Hepatocyte (in vitro differentiated cells): ENCODE data around the gene VPS16. TPM values are rescaled to one million over a fixed set of nuclear protein-coding genes. Genes with fewer than 3 reads are reported as not detected.
"Not testable (repeated sequence)": the region's sequence is repeated elsewhere in the genome, so short reads cannot be mapped to it uniquely, and the experiment has no call there.

ENCODE experiments used
- DNase-seq: peaks from one replicate; pipeline ENCODE4 v3.0.0-alpha.2; 2016; ENCODE audit warnings: low spot score
- H2AFZ ChIP-seq: fragments of 200-600 bp; sonication (generic); 2 replicates; pipeline ENCODE4 v1.6.0; 2016; ENCODE audit warnings: antibody characterized with exemption, mild to moderate bottlenecking
- H3K27ac ChIP-seq: fragments of 200-600 bp; sonication (generic); 2 replicates; pipeline ENCODE4 v1.5.1; 2016; ENCODE audit warnings: mild to moderate bottlenecking
- H3K27me3 ChIP-seq: fragments of 200-600 bp; sonication (generic); 2 replicates; pipeline ENCODE4 v1.6.1; 2016
- H3K36me3 ChIP-seq: fragments of 200-600 bp; sonication (generic); replicated peaks from 2 replicates; pipeline ENCODE4 v1.5.1; 2016; ENCODE audit warnings: low read depth; ENCODE audit not compliant: insufficient read depth
- H3K4me1 ChIP-seq: fragments of 200-600 bp; sonication (generic); 2 replicates; pipeline ENCODE4 v1.5.1; 2016; ENCODE audit warnings: mild to moderate bottlenecking, moderate library complexity; ENCODE audit not compliant: insufficient read depth
- H3K4me2 ChIP-seq: fragments of 200-600 bp; sonication (generic); 2 replicates; pipeline ENCODE4 v1.6.0; 2016
- H3K4me3 ChIP-seq: fragments of 200-600 bp; sonication (generic); 2 replicates; pipeline ENCODE4 v1.5.1; 2016; ENCODE audit warnings: mild to moderate bottlenecking
- H3K79me2 ChIP-seq: fragments of 200-600 bp; sonication (generic); 2 replicates; pipeline ENCODE4 v1.6.0; 2017; ENCODE audit warnings: mild to moderate bottlenecking
- H3K9me2 ChIP-seq: fragments of 200-600 bp; sonication (generic); replicated peaks from 2 replicates; pipeline ENCODE4 v1.6.0; 2017; ENCODE audit warnings: mild to moderate bottlenecking; ENCODE audit not compliant: insufficient read depth
- H3K9me3 ChIP-seq: fragments of 200-600 bp; sonication (generic); 2 replicates; pipeline ENCODE4 v1.5.1; 2016; ENCODE audit warnings: low read depth, mild to moderate bottlenecking
- H4K20me1 ChIP-seq: fragments of 200-600 bp; sonication (generic); 2 replicates; pipeline ENCODE4 v1.6.0; 2016; ENCODE audit warnings: mild to moderate bottlenecking; ENCODE audit not compliant: insufficient read depth, poor library complexity, severe bottlenecking
- EZH2 ChIP-seq: fragments of 200-600 bp; sonication (generic); IDR thresholded peaks from 2 replicates; pipeline ENCODE4 v1.6.1; 2016; ENCODE audit warnings: antibody characterized with exemption, mild to moderate bottlenecking, borderline replicate concordance
- EZH2phosphoT487 ChIP-seq: fragments of 200-600 bp; sonication (generic); IDR thresholded peaks from one replicate; pipeline ENCODE4 v1.6.1; 2018; ENCODE audit warnings: antibody characterized with exemption, mild to moderate bottlenecking, low read depth, moderate library complexity; ENCODE audit not compliant: unreplicated experiment, severe bottlenecking
- WGBS: methylation state at CpG from one replicate; pipeline ENCODE4 v1.1.6; 2016; ENCODE audit warnings: low lambda C conversion rate; ENCODE audit errors: missing lambda C conversion rate; 5-methylcytosine and 5-hydroxymethylcytosine counted together
- polyA plus RNA-seq: library from polyadenylated mRNA; unstranded; fragments of >200 nt; fragmentation: Nextera tagmentation; extraction: Ambion mirVana; gene quantifications from 2 replicates; pipeline ENCODE4 v1.2.1, GENCODE V29; 2016
- total RNA-seq: library from RNA; depleted of rRNA; stranded (reverse); fragments of >200 nt; gene quantifications from 2 replicates; pipeline ENCODE4 v1.2.3, GENCODE V29; 2014
- TF ChIP-seq, protein P1 (sequence below): fragments of 200-600 bp; sonication (generic); IDR thresholded peaks from 2 replicates; pipeline ENCODE4 v1.5.1; 2016; ENCODE audit warnings: antibody characterized with exemption, mild to moderate bottlenecking; ENCODE audit not compliant: poor library complexity

VPS16 gene
- total and polyA plus RNA-seq, 2 experiments from 2014 or later, result 34.6 to 42.9 TPM

DNA sequence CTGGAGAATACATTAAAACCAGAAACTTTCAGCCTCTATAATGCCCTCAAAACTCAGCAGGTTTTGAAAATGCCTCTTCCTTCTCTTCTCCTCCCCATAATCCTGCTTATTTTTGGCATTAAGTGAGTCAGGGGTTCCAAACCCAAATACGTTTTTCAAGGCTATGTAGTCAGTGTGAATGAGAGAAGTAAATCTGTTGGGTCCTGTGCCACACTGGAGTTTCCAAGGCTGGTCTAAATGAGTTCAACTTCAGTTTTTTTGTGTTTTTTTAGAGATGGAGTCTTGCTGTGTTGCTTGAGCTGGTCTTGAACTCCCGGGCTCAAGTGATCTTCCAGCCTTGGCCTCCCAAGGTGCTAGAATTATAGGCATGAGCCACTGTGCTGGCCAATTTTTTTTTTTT, 53.7 kb downstream of the VPS16 start:
- H3K36me3 ChIP-seq, result no peaks in the 10 kb centered on the region
- WGBS, result 95% methylated on average over 2 of the region's 2 CpGs
- peaks cover 95% of the 10 kb centered on the region for H3K79me2 ChIP-seq
- H3K4me2 ChIP-seq, result no peak overlapping the region
- no peak overlapping the region for H3K27ac ChIP-seq
- peaks cover 12% of the 10 kb centered on the region for H4K20me1 ChIP-seq
- H3K4me3 ChIP-seq, result no peak overlapping the region
- H3K9me3 ChIP-seq, result no peaks in the 10 kb centered on the region
- TF ChIP-seq, protein P1, sequence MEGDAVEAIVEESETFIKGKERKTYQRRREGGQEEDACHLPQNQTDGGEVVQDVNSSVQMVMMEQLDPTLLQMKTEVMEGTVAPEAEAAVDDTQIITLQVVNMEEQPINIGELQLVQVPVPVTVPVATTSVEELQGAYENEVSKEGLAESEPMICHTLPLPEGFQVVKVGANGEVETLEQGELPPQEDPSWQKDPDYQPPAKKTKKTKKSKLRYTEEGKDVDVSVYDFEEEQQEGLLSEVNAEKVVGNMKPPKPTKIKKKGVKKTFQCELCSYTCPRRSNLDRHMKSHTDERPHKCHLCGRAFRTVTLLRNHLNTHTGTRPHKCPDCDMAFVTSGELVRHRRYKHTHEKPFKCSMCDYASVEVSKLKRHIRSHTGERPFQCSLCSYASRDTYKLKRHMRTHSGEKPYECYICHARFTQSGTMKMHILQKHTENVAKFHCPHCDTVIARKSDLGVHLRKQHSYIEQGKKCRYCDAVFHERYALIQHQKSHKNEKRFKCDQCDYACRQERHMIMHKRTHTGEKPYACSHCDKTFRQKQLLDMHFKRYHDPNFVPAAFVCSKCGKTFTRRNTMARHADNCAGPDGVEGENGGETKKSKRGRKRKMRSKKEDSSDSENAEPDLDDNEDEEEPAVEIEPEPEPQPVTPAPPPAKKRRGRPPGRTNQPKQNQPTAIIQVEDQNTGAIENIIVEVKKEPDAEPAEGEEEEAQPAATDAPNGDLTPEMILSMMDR, result no peak
- no peak for TF ChIP-seq EZH2
- no peak for TF ChIP-seq EZH2phosphoT487
- no peak overlapping the region for H2AFZ ChIP-seq
- H3K4me1 ChIP-seq, result no peaks in the 10 kb centered on the region
- H3K9me2 ChIP-seq, result no peaks in the 10 kb centered on the region
- no peaks in the 10 kb centered on the region for H3K27me3 ChIP-seq
- no peak for DNase-seq

DNA sequence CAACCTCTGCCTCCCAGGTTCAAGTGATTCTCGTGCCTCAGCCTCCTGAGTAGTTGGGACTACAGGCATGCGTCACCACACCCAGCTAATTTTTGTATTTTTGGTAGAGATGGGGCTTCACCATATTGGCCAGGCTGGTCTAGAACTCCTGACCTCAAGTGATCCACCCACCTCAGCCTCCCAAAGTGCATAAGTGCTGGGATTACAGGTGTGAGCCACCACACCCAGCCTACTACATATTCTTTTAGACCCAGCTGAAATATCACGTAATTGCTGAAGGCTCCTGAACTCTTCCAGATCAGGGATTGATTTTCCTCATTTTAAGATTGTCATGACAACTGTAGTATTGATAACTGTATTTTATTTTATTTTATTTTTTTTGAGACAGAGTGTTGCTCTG, 54.6 kb downstream of the VPS16 start:
- DNase-seq, H3K4me2 ChIP-seq, H3K27ac ChIP-seq, H2AFZ ChIP-seq, H3K9me3 ChIP-seq, H3K36me3 ChIP-seq, H3K4me3 ChIP-seq, H3K4me1 ChIP-seq, H3K9me2 ChIP-seq, H3K27me3 ChIP-seq, H4K20me1 ChIP-seq: not testable (repeated sequence)
- peaks cover 94% of the 10 kb centered on the region for H3K79me2 ChIP-seq
- 100% methylated on average over 3 of the region's 3 CpGs for WGBS

DNA sequence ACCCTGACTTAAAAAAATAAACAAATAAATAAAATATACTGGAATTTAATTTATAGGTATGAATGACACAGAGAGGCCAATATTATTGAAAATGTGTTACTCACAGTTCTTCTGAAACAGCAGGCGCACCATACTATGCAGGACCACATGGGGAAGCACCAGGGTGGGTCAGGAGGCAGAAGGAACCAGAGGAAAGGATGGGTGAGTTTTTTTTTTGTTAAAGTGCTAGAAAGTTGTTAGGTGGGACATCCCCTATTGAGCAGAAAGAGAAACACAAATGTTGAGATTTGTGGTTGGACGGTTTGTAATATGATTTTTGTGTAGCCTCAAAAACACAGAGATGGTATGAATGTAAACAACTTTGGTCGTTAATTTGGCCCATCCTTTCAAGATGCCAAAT, 58.7 kb downstream of the VPS16 start:
- 96% methylated on average over 3 of the region's 3 CpGs for WGBS
- peaks cover 83% of the 10 kb centered on the region for H3K79me2 ChIP-seq
- H3K4me2 ChIP-seq, result no peak overlapping the region
- H2AFZ ChIP-seq, result no peak overlapping the region
- H3K27ac ChIP-seq, result no peak overlapping the region
- no peaks in the 10 kb centered on the region for H3K4me1 ChIP-seq
- H3K9me3 ChIP-seq, result no peaks in the 10 kb centered on the region
- TF ChIP-seq EZH2phosphoT487 (no peak), EZH2 (no peak)
- TF ChIP-seq, protein P1, result no peak
- no peaks in the 10 kb centered on the region for H3K9me2 ChIP-seq
- H3K36me3 ChIP-seq, result no peaks in the 10 kb centered on the region
- no peak overlapping the region for H3K4me3 ChIP-seq
- DNase-seq, result no peak
- H4K20me1 ChIP-seq, result no peaks in the 10 kb centered on the region
- H3K27me3 ChIP-seq, result no peaks in the 10 kb centered on the region

DNA sequence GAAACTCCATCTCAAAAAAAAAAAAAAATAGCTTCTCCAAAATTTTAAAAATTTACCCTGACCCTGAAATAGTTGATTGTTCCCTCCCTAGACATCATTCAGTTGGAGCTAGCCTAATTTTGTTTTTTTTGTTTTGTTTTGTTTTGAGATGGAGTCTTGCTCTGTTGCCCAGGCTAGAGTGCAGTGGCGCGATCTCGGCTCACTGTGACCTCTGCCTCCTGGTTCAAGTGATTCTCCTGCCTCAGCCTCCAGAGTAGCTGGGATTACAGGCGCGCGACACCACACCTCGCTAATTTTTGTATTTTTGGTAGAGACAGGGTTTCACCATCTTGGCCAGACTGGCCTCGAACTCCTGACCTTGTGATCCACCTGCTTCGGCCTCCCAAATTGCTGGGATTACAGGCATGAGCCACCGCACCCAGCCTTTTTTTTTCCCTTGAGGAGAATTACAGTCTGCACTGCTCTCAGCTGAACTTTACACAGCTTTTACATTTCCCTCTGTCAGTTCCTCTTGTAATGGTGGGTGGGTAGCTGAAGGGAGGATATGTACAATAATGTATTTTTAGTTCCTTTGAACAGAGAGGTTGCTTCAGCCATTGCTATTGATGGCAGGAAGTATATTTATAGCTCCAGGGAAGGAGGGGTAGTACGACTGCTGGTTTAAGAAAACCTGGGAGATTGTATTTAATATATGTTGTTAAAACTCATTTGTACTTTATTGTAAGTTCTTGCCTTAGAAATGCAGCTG, 60.5 kb downstream of the VPS16 start:
- H3K4me3 ChIP-seq, result no peak overlapping the region
- no peak for TF ChIP-seq EZH2
- TF ChIP-seq, protein P1, result no peak
- TF ChIP-seq EZH2phosphoT487, result no peak
- H4K20me1 ChIP-seq, result no peaks in the 10 kb centered on the region
- no peak overlapping the region for H3K27ac ChIP-seq
- H3K4me1 ChIP-seq, result no peaks in the 10 kb centered on the region
- H3K79me2 ChIP-seq, result peaks cover 77% of the 10 kb centered on the region
- 96% methylated on average over 11 of the region's 11 CpGs for WGBS
- H2AFZ ChIP-seq, result no peak overlapping the region
- H3K9me2 ChIP-seq, result no peaks in the 10 kb centered on the region
- H3K36me3 ChIP-seq, result no peaks in the 10 kb centered on the region
- no peak overlapping the region for H3K4me2 ChIP-seq
- H3K27me3 ChIP-seq, result no peaks in the 10 kb centered on the region
- DNase-seq, result no peak
- no peaks in the 10 kb centered on the region for H3K9me3 ChIP-seq
